Measurements from ENCODE around the gene TOM1L2. TPM values are rescaled to one million over a fixed set of nuclear protein-coding genes. Genes with fewer than 3 reads are reported as not detected.

Gene TOM1L2
- total and polyA plus RNA-seq, 2 donors (not counting 1 experiment from before 2014, with no cell fraction given): 33.9 to 35.9 TPM

GRCh38 chr17:17851103-17852002 is 120.8 kb downstream of the TOM1L2 start:
- no peak overlapping the region for H3K4me2 ChIP-seq (ENCODE audit: extremely low read depth, insufficient read depth, low read length)
- H3K36me3 ChIP-seq (ENCODE audit: control insufficient read depth, insufficient read depth, low read length): peaks cover 2% of the 10 kb centered on the region
- no peak for DNase-seq (ENCODE audit: low read depth in 2 of 2)
- no peak overlapping the region for H3K4me3 ChIP-seq (replicated peaks in 1 of 4; ENCODE audit: control extremely low read depth in 1 of 4, insufficient read depth in 1 of 4, low read depth in 3 of 4, low read length in 4 of 4)
- no peak overlapping the region for H3K27ac ChIP-seq (ENCODE audit: insufficient read depth, low read length)
- no peaks in the 10 kb centered on the region for H4K20me1 ChIP-seq (ENCODE audit: control insufficient read depth, extremely low read depth, insufficient read depth, low read length)
- H3K4me1 ChIP-seq (ENCODE audit: control insufficient read depth, extremely low read depth, insufficient read depth, low read length): peaks cover 23% of the 10 kb centered on the region
- TF ChIP-seq EZH2 (IDR thresholded peaks at IDR 0.05; ENCODE audit: low read length, missing control alignments): no peak
- TF ChIP-seq, protein P1, sequence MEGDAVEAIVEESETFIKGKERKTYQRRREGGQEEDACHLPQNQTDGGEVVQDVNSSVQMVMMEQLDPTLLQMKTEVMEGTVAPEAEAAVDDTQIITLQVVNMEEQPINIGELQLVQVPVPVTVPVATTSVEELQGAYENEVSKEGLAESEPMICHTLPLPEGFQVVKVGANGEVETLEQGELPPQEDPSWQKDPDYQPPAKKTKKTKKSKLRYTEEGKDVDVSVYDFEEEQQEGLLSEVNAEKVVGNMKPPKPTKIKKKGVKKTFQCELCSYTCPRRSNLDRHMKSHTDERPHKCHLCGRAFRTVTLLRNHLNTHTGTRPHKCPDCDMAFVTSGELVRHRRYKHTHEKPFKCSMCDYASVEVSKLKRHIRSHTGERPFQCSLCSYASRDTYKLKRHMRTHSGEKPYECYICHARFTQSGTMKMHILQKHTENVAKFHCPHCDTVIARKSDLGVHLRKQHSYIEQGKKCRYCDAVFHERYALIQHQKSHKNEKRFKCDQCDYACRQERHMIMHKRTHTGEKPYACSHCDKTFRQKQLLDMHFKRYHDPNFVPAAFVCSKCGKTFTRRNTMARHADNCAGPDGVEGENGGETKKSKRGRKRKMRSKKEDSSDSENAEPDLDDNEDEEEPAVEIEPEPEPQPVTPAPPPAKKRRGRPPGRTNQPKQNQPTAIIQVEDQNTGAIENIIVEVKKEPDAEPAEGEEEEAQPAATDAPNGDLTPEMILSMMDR (conservative IDR thresholded peaks at IDR 0.05 in 1 of 2, IDR thresholded peaks at IDR 0.05 in 1 of 2; ENCODE audit: low read depth in 1 of 2, low read length in 2 of 2): no peak
- H3K27me3 ChIP-seq (ENCODE audit: control insufficient read depth, insufficient read depth, low read length): no peaks in the 10 kb centered on the region
- no peak overlapping the region for H2AFZ ChIP-seq (ENCODE audit: low read length)
- H3K79me2 ChIP-seq (ENCODE audit: control insufficient read depth, insufficient read depth, low read length): no peaks in the 10 kb centered on the region
- H3K9ac ChIP-seq (ENCODE audit: insufficient read depth, low read length): no peak overlapping the region
- H3K9me3 ChIP-seq (ENCODE audit: control insufficient read depth, insufficient read depth, low read depth, low read length): no peaks in the 10 kb centered on the region

DNA sequence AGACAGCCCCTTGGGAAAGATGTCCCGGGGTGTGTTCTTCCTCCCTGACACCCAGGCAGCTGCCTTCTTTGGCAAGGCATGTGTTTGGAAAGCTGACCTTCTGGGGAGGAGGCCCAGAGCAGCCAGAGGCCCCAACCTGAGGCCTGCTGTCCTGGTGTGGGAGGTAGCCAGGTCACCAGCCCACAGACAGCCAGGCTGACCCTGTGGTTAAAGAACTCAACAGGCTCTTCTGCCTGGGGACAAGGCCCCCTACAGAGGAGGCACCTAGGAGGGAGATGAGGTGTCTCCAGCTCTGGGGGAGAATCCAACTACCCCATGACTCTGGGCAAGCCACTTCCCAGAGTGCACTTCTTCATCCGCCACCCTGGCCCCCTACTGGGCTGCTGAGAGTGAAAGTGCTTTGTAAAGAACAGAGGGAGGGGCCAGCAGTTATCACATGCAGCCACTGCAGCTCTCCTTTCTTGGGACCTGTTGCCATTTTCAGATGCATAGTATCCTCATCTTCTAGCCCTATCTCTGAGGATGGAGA is 122.3 kb downstream of the TOM1L2 start:
- no peak overlapping the region for H3K4me3 ChIP-seq (replicated peaks in 1 of 4; ENCODE audit: control extremely low read depth in 1 of 4, insufficient read depth in 1 of 4, low read depth in 3 of 4, low read length in 4 of 4)
- peaks cover 4% of the 10 kb centered on the region for H3K36me3 ChIP-seq (ENCODE audit: control insufficient read depth, insufficient read depth, low read length)
- H4K20me1 ChIP-seq (ENCODE audit: control insufficient read depth, extremely low read depth, insufficient read depth, low read length): no peaks in the 10 kb centered on the region
- DNase-seq (ENCODE audit: low read depth in 2 of 2): peak; percentile 47 to 57
- H3K9me3 ChIP-seq (ENCODE audit: control insufficient read depth, insufficient read depth, low read depth, low read length): no peaks in the 10 kb centered on the region
- no peak overlapping the region for H3K9ac ChIP-seq (ENCODE audit: insufficient read depth, low read length)
- no peaks in the 10 kb centered on the region for H3K79me2 ChIP-seq (ENCODE audit: control insufficient read depth, insufficient read depth, low read length)
- H3K27me3 ChIP-seq (ENCODE audit: control insufficient read depth, insufficient read depth, low read length): no peaks in the 10 kb centered on the region
- H3K4me1 ChIP-seq (ENCODE audit: control insufficient read depth, extremely low read depth, insufficient read depth, low read length): peaks cover 23% of the 10 kb centered on the region
- no peak for TF ChIP-seq EZH2 (IDR thresholded peaks at IDR 0.05; ENCODE audit: low read length, missing control alignments)
- TF ChIP-seq, protein P1 (conservative IDR thresholded peaks at IDR 0.05 in 1 of 2, IDR thresholded peaks at IDR 0.05 in 1 of 2; ENCODE audit: low read depth in 1 of 2, low read length in 2 of 2): peak; percentile 33 to 48
- no peak overlapping the region for H3K4me2 ChIP-seq (ENCODE audit: extremely low read depth, insufficient read depth, low read length)
- H2AFZ ChIP-seq (ENCODE audit: low read length): no peak overlapping the region
- H3K27ac ChIP-seq (ENCODE audit: insufficient read depth, low read length): peak overlapping the region; percentile 54

GRCh38 chr17:17849147-17849820 is 122.9 kb downstream of the TOM1L2 start:
- H3K36me3 ChIP-seq (ENCODE audit: control insufficient read depth, insufficient read depth, low read length): peaks cover 4% of the 10 kb centered on the region
- no peaks in the 10 kb centered on the region for H3K79me2 ChIP-seq (ENCODE audit: control insufficient read depth, insufficient read depth, low read length)
- H4K20me1 ChIP-seq (ENCODE audit: control insufficient read depth, extremely low read depth, insufficient read depth, low read length): no peaks in the 10 kb centered on the region
- TF ChIP-seq, protein P1 (conservative IDR thresholded peaks at IDR 0.05 in 1 of 2, IDR thresholded peaks at IDR 0.05 in 1 of 2; ENCODE audit: low read depth in 1 of 2, low read length in 2 of 2): no peak
- H3K4me3 ChIP-seq (replicated peaks in 1 of 4; ENCODE audit: control extremely low read depth in 1 of 4, insufficient read depth in 1 of 4, low read depth in 3 of 4, low read length in 4 of 4): no peak overlapping the region
- peaks cover 23% of the 10 kb centered on the region for H3K4me1 ChIP-seq (ENCODE audit: control insufficient read depth, extremely low read depth, insufficient read depth, low read length)
- no peaks in the 10 kb centered on the region for H3K9me3 ChIP-seq (ENCODE audit: control insufficient read depth, insufficient read depth, low read depth, low read length)
- H3K27me3 ChIP-seq (ENCODE audit: control insufficient read depth, insufficient read depth, low read length): no peaks in the 10 kb centered on the region
- no peak overlapping the region for H3K4me2 ChIP-seq (ENCODE audit: extremely low read depth, insufficient read depth, low read length)
- H3K27ac ChIP-seq (ENCODE audit: insufficient read depth, low read length): peak overlapping the region; percentile 54
- peak; percentile 53 to 54 for DNase-seq (ENCODE audit: low read depth in 2 of 2)
- no peak overlapping the region for H2AFZ ChIP-seq (ENCODE audit: low read length)
- H3K9ac ChIP-seq (ENCODE audit: insufficient read depth, low read length): no peak overlapping the region

Data from fibroblast of lung (primary cell).